ENCODE results near the gene CERS2. TPM values are rescaled to one million over a fixed set of nuclear protein-coding genes. Genes with fewer than 3 reads are reported as not detected.

The CERS2 gene
- total and polyA plus RNA-seq, 2 experiments from 2014 or later = 267 to 277 TPM

GRCh38 chr1:150968491-150968890 lies 6.1 kb downstream of the CERS2 start:
- no peak overlapping the region for H3K27ac ChIP-seq
- no peaks in the 10 kb centered on the region for H3K9me3 ChIP-seq (ENCODE audit: low read depth)
- peaks cover 71% of the 10 kb centered on the region for H3K79me2 ChIP-seq
- H3K4me3 ChIP-seq = no peak overlapping the region
- no peak for TF ChIP-seq EZH2phosphoT487 (IDR thresholded peaks at IDR 0.05; ENCODE audit: low read depth, severe bottlenecking, unreplicated experiment)
- TF ChIP-seq EZH2 (IDR thresholded peaks at IDR 0.05; ENCODE audit: borderline replicate concordance) = no peak
- no peak for TF ChIP-seq CTCF (IDR thresholded peaks at IDR 0.05; ENCODE audit: poor library complexity)
- no peak for DNase-seq (ENCODE audit: low spot score)
- no peaks in the 10 kb centered on the region for H3K9me2 ChIP-seq (replicated peaks; ENCODE audit: insufficient read depth)
- H3K36me3 ChIP-seq (replicated peaks; ENCODE audit: insufficient read depth, low read depth) = no peaks in the 10 kb centered on the region
- WGBS (ENCODE audit: low lambda C conversion rate, missing lambda C conversion rate) = over 99% methylated on average over 4 of the region's 4 CpGs
- H4K20me1 ChIP-seq (ENCODE audit: insufficient read depth, poor library complexity, severe bottlenecking) = peaks cover 38% of the 10 kb centered on the region
- no peaks in the 10 kb centered on the region for H3K27me3 ChIP-seq
- peaks cover 30% of the 10 kb centered on the region for H3K4me1 ChIP-seq (ENCODE audit: insufficient read depth)
- no peak overlapping the region for H2AFZ ChIP-seq
- no peak overlapping the region for H3K4me2 ChIP-seq

- TF ChIP-seq EZH2phosphoT487 (IDR thresholded peaks at IDR 0.05; ENCODE audit: low read depth, severe bottlenecking, unreplicated experiment) (no peak), EZH2 (IDR thresholded peaks at IDR 0.05; ENCODE audit: borderline replicate concordance) (no peak), CTCF (IDR thresholded peaks at IDR 0.05; ENCODE audit: poor library complexity) (no peak)
- Histone ChIP-seq H3K4me1 (ENCODE audit: insufficient read depth) (peaks cover 28% of the 10 kb centered on the region), H3K9me2 (replicated peaks; ENCODE audit: insufficient read depth) (no peaks in the 10 kb centered on the region), H2AFZ (no peak overlapping the region), H3K79me2 (peaks cover 66% of the 10 kb centered on the region), H3K36me3 (replicated peaks; ENCODE audit: insufficient read depth, low read depth) (peaks cover under 1% of the 10 kb centered on the region), H3K4me3 (no peak overlapping the region), H3K9me3 (ENCODE audit: low read depth) (no peaks in the 10 kb centered on the region), H3K27me3 (no peaks in the 10 kb centered on the region), H3K4me2 (no peak overlapping the region), H3K27ac (no peak overlapping the region), H4K20me1 (ENCODE audit: insufficient read depth, poor library complexity, severe bottlenecking) (peaks cover 35% of the 10 kb centered on the region)
- no peak for DNase-seq (ENCODE audit: low spot score)
- WGBS (ENCODE audit: low lambda C conversion rate, missing lambda C conversion rate) = 97% methylated on average over 13 of the region's 13 CpGs
Observed at GRCh38 chr1:150967936-150968335, 6.7 kb downstream of the CERS2 start.

GRCh38 chr1:150966011-150966410 lies 8.6 kb downstream of the CERS2 start:
- H3K36me3 ChIP-seq (replicated peaks; ENCODE audit: insufficient read depth, low read depth) = peaks cover 3% of the 10 kb centered on the region
- no peak overlapping the region for H2AFZ ChIP-seq
- H3K27me3 ChIP-seq = no peaks in the 10 kb centered on the region
- H3K4me2 ChIP-seq = no peak overlapping the region
- no peaks in the 10 kb centered on the region for H3K9me3 ChIP-seq (ENCODE audit: low read depth)
- 80% methylated on average over 6 of the region's 6 CpGs for WGBS (ENCODE audit: low lambda C conversion rate, missing lambda C conversion rate)
- TF ChIP-seq EZH2phosphoT487 (IDR thresholded peaks at IDR 0.05; ENCODE audit: low read depth, severe bottlenecking, unreplicated experiment) (no peak), CTCF (IDR thresholded peaks at IDR 0.05; ENCODE audit: poor library complexity) (no peak), EZH2 (IDR thresholded peaks at IDR 0.05; ENCODE audit: borderline replicate concordance) (no peak)
- H3K27ac ChIP-seq = no peak overlapping the region
- no peak for DNase-seq (ENCODE audit: low spot score)
- H4K20me1 ChIP-seq (ENCODE audit: insufficient read depth, poor library complexity, severe bottlenecking) = peaks cover 34% of the 10 kb centered on the region
- peaks cover 24% of the 10 kb centered on the region for H3K4me1 ChIP-seq (ENCODE audit: insufficient read depth)
- H3K4me3 ChIP-seq = no peak overlapping the region
- H3K9me2 ChIP-seq (replicated peaks; ENCODE audit: insufficient read depth) = no peaks in the 10 kb centered on the region
- H3K79me2 ChIP-seq = peaks cover 49% of the 10 kb centered on the region

- Histone ChIP-seq H3K4me2 (no peak overlapping the region), H3K4me3 (no peak overlapping the region), H2AFZ (no peak overlapping the region), H3K27me3 (no peaks in the 10 kb centered on the region), H3K27ac (no peak overlapping the region), H3K36me3 (replicated peaks; ENCODE audit: insufficient read depth, low read depth) (peaks cover 3% of the 10 kb centered on the region), H4K20me1 (ENCODE audit: insufficient read depth, poor library complexity, severe bottlenecking) (peaks cover 30% of the 10 kb centered on the region), H3K4me1 (ENCODE audit: insufficient read depth) (peaks cover 21% of the 10 kb centered on the region), H3K79me2 (peaks cover 45% of the 10 kb centered on the region), H3K9me3 (ENCODE audit: low read depth) (no peaks in the 10 kb centered on the region), H3K9me2 (replicated peaks; ENCODE audit: insufficient read depth) (no peaks in the 10 kb centered on the region)
- no peak for TF ChIP-seq EZH2phosphoT487 (IDR thresholded peaks at IDR 0.05; ENCODE audit: low read depth, severe bottlenecking, unreplicated experiment)
- TF ChIP-seq EZH2 (IDR thresholded peaks at IDR 0.05; ENCODE audit: borderline replicate concordance) = no peak
- no peak for TF ChIP-seq CTCF (IDR thresholded peaks at IDR 0.05; ENCODE audit: poor library complexity)
- WGBS (ENCODE audit: low lambda C conversion rate, missing lambda C conversion rate) = 99% methylated on average over 4 of the region's 4 CpGs
- DNase-seq (ENCODE audit: low spot score) = no peak
Observed at GRCh38 chr1:150965605-150966004, 9.0 kb downstream of the CERS2 start.

Data from hepatocyte (in vitro differentiated cells).